Medulla oblongata (tissue), 1 donor: Measurements from ENCODE around the gene ARF6.
A peak's percentile ranks its signal among the peaks of the same experiment; 100 is the strongest.
"Not testable (repeated sequence)": the region's sequence is repeated elsewhere in the genome, so short reads cannot be mapped to it uniquely, and the experiment has no call there.

Source experiments
- DNase-seq: peaks from one replicate; pipeline ENCODE4 v3.0.0-alpha.2; 2015; ENCODE audit errors: extremely low spot score

ARF6 gene

GRCh38 chr14:49876563-49877127 lies 16.2 kb upstream of the ARF6 start:
- DNase-seq: no peak

GRCh38 chr14:49879646-49880204 lies 13.2 kb upstream of the ARF6 start:
- no peak for DNase-seq

GRCh38 chr14:49880267-49881064 lies 12.4 kb upstream of the ARF6 start:
- DNase-seq: no peak

GRCh38 chr14:49881350-49882001 lies 11.4 kb upstream of the ARF6 start:
- DNase-seq: no peak

DNA sequence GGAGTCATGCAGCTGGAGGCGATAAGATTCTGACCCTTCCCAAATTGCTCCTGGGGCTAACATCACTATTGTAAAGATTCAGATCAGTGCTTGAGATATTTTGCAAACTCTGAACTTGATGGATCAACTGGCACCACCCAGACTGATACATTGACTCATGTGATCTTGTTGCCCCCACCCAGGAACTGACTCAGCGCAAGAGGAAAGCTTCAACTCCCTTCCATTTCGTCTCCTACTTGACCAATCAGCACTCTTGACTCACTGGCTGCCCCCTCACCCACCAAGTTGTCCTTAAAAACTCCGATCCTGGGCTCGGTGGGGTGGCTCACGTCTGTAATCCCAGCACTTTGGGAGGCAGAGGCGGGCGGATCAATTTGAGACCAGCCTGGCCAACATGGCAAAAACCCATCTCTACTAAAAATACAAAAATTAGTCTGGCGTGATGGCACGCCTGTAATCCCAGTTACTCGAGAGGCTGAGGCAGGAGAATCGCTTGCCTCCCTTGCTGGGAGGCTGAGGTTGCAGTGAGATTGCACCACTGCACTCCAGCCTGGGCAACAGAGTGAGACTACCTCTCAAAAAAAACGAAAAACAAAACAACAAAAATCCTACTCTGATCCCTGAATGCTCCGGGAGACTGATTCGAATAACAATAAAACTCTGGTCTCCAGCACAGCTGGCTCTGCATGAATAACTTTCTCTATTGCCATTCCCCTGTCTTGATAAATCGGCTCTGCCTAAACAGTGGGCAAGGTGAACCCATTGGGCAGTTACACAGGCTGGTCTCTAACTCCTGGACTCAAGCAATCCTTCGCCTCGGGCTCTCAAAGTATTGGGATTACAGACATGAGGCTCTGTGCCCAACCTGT lies 9.8 kb upstream of the ARF6 start:
- no peak for DNase-seq

DNA sequence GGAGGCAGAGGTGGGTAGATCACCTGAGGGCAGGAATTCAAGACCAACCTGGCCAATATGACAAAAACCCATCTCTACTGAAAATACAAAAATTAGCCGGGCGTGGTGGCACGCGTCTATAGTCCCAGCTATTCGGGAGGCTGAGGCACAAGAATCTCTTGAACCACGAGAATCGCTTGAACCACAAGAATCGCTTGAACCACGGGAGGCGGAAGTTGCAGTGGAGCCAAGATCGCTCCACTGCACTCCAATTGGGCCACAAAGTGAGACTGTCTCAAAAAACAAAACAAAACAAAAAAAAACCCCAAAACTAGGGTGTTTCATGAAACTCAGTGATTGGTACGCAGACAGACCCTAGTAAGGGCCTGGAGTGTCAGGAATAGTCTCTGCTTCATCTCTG lies 6.4 kb upstream of the ARF6 start:
- DNase-seq: no peak

GRCh38 chr14:49888293-49888692 lies 4.6 kb upstream of the ARF6 start:
- DNase-seq: no peak

- DNase-seq: peak; percentile 83
Measured at GRCh38 chr14:49892301-49892635, 614 bp upstream of the ARF6 start.

GRCh38 chr14:49893309-49894213 lies 679 bp downstream of the ARF6 start:
- peak; percentile 8 for DNase-seq

- DNase-seq: not testable (repeated sequence)
Measured at GRCh38 chr14:49894214-49895107, 1.6 kb downstream of the ARF6 start.

- no peak for DNase-seq
Measured at GRCh38 chr14:49895480-49895879, 2.6 kb downstream of the ARF6 start.

DNA sequence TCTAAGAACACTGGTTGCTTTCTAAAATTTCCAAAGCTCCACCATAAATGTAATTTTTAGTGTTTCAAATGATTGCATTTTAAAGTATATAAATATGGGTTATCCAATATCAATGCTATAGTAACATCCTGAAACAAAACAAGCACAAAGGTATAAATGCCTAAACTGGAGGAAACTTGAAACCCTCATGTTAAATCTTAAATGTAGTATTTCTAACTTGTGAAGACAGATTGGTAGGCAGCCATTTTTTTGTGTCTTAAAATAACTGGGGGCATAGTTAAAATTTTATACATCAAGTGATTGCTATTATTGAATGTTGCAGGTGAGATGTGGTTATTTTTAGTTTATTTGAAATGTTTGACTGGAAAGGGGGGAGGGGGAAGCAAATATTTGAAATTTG lies 3.4 kb downstream of the ARF6 start:
- DNase-seq: not testable (repeated sequence)

- DNase-seq: no peak
Measured at GRCh38 chr14:49896966-49897365, 4.1 kb downstream of the ARF6 start.

DNA sequence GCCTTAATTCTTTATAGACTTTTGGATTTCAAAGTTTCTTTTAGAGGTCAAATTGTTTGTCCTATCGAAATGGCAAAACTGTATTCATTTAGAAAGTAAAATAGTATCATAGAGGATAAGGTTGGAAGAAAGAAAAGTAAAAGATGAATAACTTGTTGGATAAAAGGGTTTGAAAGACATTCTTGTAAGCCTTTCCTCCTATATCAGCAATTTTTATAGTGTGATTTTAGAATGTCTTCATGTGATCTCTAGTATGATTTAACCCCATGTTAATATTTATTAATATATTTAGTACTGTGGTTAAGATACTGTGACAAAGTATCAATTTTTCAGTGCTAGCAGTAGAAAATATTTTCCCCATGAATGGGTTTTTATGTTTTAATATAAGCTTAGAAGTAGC lies 4.5 kb downstream of the ARF6 start:
- DNase-seq: no peak

DNA sequence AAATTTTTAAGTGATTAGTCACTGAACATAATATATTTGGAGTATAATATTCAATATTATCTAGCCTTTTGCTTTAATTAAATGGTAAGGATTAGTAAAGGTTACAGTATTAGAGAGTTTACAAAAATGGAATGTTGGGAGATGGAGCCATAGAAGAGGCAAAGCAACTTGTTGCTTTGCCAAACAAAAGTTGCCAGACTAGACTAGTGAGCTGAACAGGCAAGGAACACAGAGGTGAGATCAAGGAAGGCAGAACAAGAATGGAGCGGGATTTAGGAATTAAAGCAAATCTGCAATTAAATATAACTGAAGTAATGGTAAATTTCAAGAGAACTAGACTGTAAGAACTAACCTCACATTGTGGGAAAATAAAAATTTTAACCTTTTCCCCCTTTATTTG lies 5.1 kb downstream of the ARF6 start:
- DNase-seq: no peak

DNA sequence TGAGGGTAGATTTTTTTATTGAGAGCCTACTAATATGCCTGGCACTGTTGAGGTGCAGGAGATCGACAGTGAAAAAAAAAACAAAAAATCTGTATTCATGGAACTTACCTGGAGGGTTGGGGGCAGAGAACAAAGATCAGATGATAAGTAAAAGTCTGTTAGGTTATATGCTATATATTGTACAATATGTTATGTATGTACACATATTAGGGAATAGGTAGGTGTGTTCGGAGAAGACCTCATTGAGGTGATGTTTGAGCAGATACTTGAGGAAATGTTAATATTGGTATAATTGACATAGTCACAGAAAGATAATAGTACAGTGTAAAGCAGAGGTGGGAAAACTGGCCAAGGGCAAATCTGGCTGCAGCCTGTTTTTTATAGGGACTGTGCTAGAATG lies 5.6 kb downstream of the ARF6 start:
- DNase-seq: no peak

DNA sequence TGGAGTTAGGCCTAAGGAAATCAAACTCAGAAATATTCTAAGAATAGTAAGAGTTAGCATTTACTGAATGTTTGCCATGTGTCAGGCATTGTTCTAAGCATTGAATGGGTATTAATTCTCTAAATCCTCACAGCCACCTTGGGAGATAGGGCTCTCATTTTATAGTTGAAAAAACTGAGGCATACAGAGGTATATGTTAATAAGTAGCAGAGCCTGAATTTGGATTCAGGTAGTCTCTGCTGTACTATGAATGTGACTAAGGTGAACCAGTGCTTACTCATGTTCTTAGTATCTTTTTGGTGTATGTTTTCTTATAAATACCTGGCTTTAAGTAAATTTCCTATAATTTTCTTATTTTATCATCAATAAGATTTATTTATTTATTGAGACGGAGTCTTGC lies 8.1 kb downstream of the ARF6 start:
- DNase-seq: no peak

- not testable (repeated sequence) for DNase-seq
Measured at GRCh38 chr14:49902679-49903246, 9.9 kb downstream of the ARF6 start.

DNA sequence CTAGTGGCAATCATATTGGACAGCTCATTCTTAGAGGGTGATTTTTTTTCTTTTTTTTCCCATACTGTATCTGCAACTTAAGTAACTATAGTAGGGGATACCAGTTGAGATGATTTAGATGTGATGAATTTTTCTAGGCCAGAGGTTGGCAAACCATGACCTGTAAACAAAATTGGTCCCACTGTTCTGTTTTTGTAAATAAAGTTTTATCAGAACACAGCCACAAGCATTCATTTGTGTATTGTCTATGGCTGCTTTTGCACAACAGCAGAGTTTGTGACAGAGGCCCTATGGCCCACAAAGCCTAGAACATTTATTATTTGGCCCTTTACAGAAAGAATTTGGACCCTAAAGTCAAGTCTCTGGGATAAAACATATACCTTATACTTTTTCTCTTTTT lies 11.4 kb downstream of the ARF6 start:
- DNase-seq: no peak
